Endodermal cell (in vitro differentiated cells): ENCODE data around the gene CTNNA2. TPM values are rescaled to one million over a fixed set of nuclear protein-coding genes. Genes with fewer than 3 reads are reported as not detected.
A peak's percentile ranks its signal among the peaks of the same experiment; 100 is the strongest.

Source experiments
- DNase-seq: peaks from one replicate; pipeline ENCODE4 v3.0.0-alpha.2; 2017
- H3K27ac ChIP-seq: 2 replicates; pipeline ENCODE4 v1.5.1; 2013; ENCODE audit warnings: mild to moderate bottlenecking, low read depth, low read length, moderate library complexity
- H3K27me3 ChIP-seq: 2 replicates; pipeline ENCODE4 v1.6.1; 2013; ENCODE audit warnings: mild to moderate bottlenecking, low read length, moderate library complexity; ENCODE audit not compliant: insufficient read depth, control insufficient read depth, poor library complexity, severe bottlenecking
- H3K36me3 ChIP-seq: 2 replicates; pipeline ENCODE4 v1.7.0; 2013; ENCODE audit warnings: mild to moderate bottlenecking, low read length, moderate library complexity; ENCODE audit not compliant: control insufficient read depth, insufficient read depth
- H3K4me1 ChIP-seq: one replicate; pipeline ENCODE4 v1.7.0; 2013; ENCODE audit warnings: low read length; ENCODE audit not compliant: control insufficient read depth, insufficient read depth
- H3K4me3 ChIP-seq: 2 replicates; pipeline ENCODE4 v1.5.1; 2013; ENCODE audit warnings: mild to moderate bottlenecking, low read length, moderate library complexity
- H3K9ac ChIP-seq: 2 replicates; pipeline ENCODE4 v1.6.1; 2013; ENCODE audit warnings: mild to moderate bottlenecking, low read length, moderate library complexity; ENCODE audit not compliant: poor library complexity, severe bottlenecking; ENCODE audit errors: extremely low read depth
- H3K9me3 ChIP-seq: 2 replicates; pipeline ENCODE4 v1.6.1; 2013; ENCODE audit warnings: mild to moderate bottlenecking, low read length, moderate library complexity; ENCODE audit not compliant: control insufficient read depth
- H3K27ac Mint-ChIP-seq: 2 replicates; pipeline ENCODE4 v1.8.0; 2020; ENCODE audit warnings: mixed read lengths
- H3K27me3 Mint-ChIP-seq: 2 replicates; pipeline ENCODE4 v1.8.0; 2021; ENCODE audit warnings: mild to moderate bottlenecking, mixed read lengths; ENCODE audit not compliant: insufficient read depth
- H3K36me3 Mint-ChIP-seq: 2 replicates; pipeline ENCODE4 v1.8.0; 2020; ENCODE audit warnings: low read depth, mixed read lengths
- H3K4me1 Mint-ChIP-seq: 2 replicates; pipeline ENCODE4 v1.8.0; 2020; ENCODE audit warnings: mixed read lengths
- H3K4me3 Mint-ChIP-seq: 2 replicates; pipeline ENCODE4 v1.8.0; 2020; ENCODE audit warnings: mild to moderate bottlenecking, moderate library complexity, mixed read lengths
- H3K9me3 Mint-ChIP-seq: 2 replicates; pipeline ENCODE4 v1.8.0; 2020; ENCODE audit warnings: mild to moderate bottlenecking, mixed read lengths
- CTCF ChIP-seq: fragments of 200-600 bp; sonication (generic); conservative IDR thresholded peaks from 2 replicates; pipeline ENCODE4 v1.5.0; 2021; ENCODE audit warnings: antibody characterized with exemption, mild to moderate bottlenecking
- WGBS, 2 experiments: methylation state at CpG; one replicate each; pipeline versions ENCODE4 v1.1.5 to v1.1.7; 2013; ENCODE audit warnings: missing lambda C conversion rate in 2 of 2, mixed read lengths in 1 of 2; ENCODE audit not compliant: insufficient coverage in 1 of 2, insufficient read length in 1 of 2; 5-methylcytosine and 5-hydroxymethylcytosine counted together
- total RNA-seq, 2 donors: library from RNA; stranded (reverse); fragmentation: NEBNext Ultra II Directional in 1 of 2; extraction: Animal tissue kit (Norgen Biotek cat#: 25700) in 1 of 2; gene quantifications; 2 replicates in 1 of 2; 3 replicates in 1 of 2; pipeline ENCODE4 v1.2.1, GENCODE V29; 2021

CTNNA2 gene
- total RNA-seq, 2 donors from 2014 or later, result 7.7 to 9.8 TPM

GRCh38 chr2:80255918-80256781 lies 743.3 kb downstream of the CTNNA2 start:
- H3K27ac ChIP-seq, result no peak overlapping the region
- H3K9ac ChIP-seq, result no peak overlapping the region
- H3K9me3 Mint-ChIP-seq, result no peaks in the 10 kb centered on the region
- H3K27me3 Mint-ChIP-seq, result no peaks in the 10 kb centered on the region
- peak; percentile 81 for TF ChIP-seq CTCF
- H3K27ac Mint-ChIP-seq, result no peak overlapping the region
- H3K27me3 ChIP-seq, result no peaks in the 10 kb centered on the region
- H3K36me3 Mint-ChIP-seq, result no peaks in the 10 kb centered on the region
- H3K36me3 ChIP-seq, result no peaks in the 10 kb centered on the region
- H3K4me3 ChIP-seq, result no peak overlapping the region
- H3K4me1 ChIP-seq, result no peaks in the 10 kb centered on the region
- no peaks in the 10 kb centered on the region for H3K9me3 ChIP-seq
- DNase-seq, result peak; percentile 53
- H3K4me3 Mint-ChIP-seq, result no peak overlapping the region
- H3K4me1 Mint-ChIP-seq, result no peaks in the 10 kb centered on the region
- WGBS, 2 experiments, result 71 to 73% methylated on average over 8 to 9 of the region's 9 CpGs

GRCh38 chr2:80256782-80257167 lies 743.9 kb downstream of the CTNNA2 start:
- no peak overlapping the region for H3K4me3 ChIP-seq
- H3K4me1 Mint-ChIP-seq, result no peaks in the 10 kb centered on the region
- no peak overlapping the region for H3K4me3 Mint-ChIP-seq
- no peak overlapping the region for H3K9ac ChIP-seq
- H3K36me3 ChIP-seq, result no peaks in the 10 kb centered on the region
- no peak overlapping the region for H3K27ac Mint-ChIP-seq
- H3K9me3 Mint-ChIP-seq, result no peaks in the 10 kb centered on the region
- no peaks in the 10 kb centered on the region for H3K36me3 Mint-ChIP-seq
- no peak for TF ChIP-seq CTCF
- H3K9me3 ChIP-seq, result no peaks in the 10 kb centered on the region
- H3K27me3 ChIP-seq, result no peaks in the 10 kb centered on the region
- 96 to 98% methylated on average over 3 of the region's 3 CpGs for WGBS, 2 experiments
- H3K4me1 ChIP-seq, result no peaks in the 10 kb centered on the region
- no peak for DNase-seq
- no peaks in the 10 kb centered on the region for H3K27me3 Mint-ChIP-seq
- no peak overlapping the region for H3K27ac ChIP-seq

- H3K36me3 ChIP-seq, result no peaks in the 10 kb centered on the region
- no peaks in the 10 kb centered on the region for H3K9me3 ChIP-seq
- no peak overlapping the region for H3K4me3 ChIP-seq
- no peak for DNase-seq
- Mint-ChIP-seq H3K9me3 (no peaks in the 10 kb centered on the region), H3K27ac (no peak overlapping the region), H3K27me3 (no peaks in the 10 kb centered on the region), H3K36me3 (no peaks in the 10 kb centered on the region), H3K4me1 (no peaks in the 10 kb centered on the region), H3K4me3 (no peak overlapping the region)
- 88 to 100% methylated on average over 4 of the region's 4 CpGs for WGBS, 2 experiments
- no peaks in the 10 kb centered on the region for H3K27me3 ChIP-seq
- H3K4me1 ChIP-seq, result no peaks in the 10 kb centered on the region
- no peak overlapping the region for H3K27ac ChIP-seq
- no peak overlapping the region for H3K9ac ChIP-seq
- TF ChIP-seq CTCF, result no peak
These were observed 744.6 kb downstream of the CTNNA2 start for GRCh38 chr2:80257450-80257849.
